GM12878 (cell line): ENCODE measurements around the gene FSTL4. TPM values are rescaled to one million over a fixed set of nuclear protein-coding genes. Genes with fewer than 3 reads are reported as not detected.

ENCODE experiments used
- ATAC-seq: fragments of 200-7000 bp; cut with Tn5 transposase; 3 replicates; pipeline ENCODE4 v1.9.1; 2020; ENCODE audit warnings: mild to moderate bottlenecking, moderate library complexity
- BruUV-seq: library from RNA; stranded (reverse); fragments of 400-500 nt; replicated peaks from 2 replicates; lab custom pipeline; 2021; lab: Mats Ljungman, UMichigan
- CTCF ChIA-PET: fragments of 300-600 bp; sonication (Branson Sonifier 250); formaldehyde crosslinking; extraction: SDS; loops from one replicate; lab custom pipeline; 2021; ENCODE audit warnings: inconsistent platforms; lab: Yijun Ruan, JAX
- POLR2A ChIA-PET: fragments of 350-600 bp; formaldehyde crosslinking; extraction: SDS; loops from one replicate; lab custom pipeline; 2021; ENCODE audit warnings: inconsistent platforms; lab: Charles Lee
- RAD21 ChIA-PET: fragments of 300-600 bp; sonication (Branson Sonifier 250); formaldehyde crosslinking; loops from one replicate; lab custom pipeline; 2023; ENCODE audit warnings: antibody characterized with exemption; ENCODE audit not compliant: unreplicated experiment; lab: Charles Lee
- SMC1A ChIA-PET: fragments of 300-600 bp; sonication (Branson Sonifier 250); formaldehyde crosslinking; loops from one replicate; lab custom pipeline; 2023; ENCODE audit not compliant: unreplicated experiment, uncharacterized antibody; lab: Charles Lee
- DNase-seq: peaks from one replicate; pipeline ENCODE4 v3.0.0-alpha.2; 2011; ENCODE audit warnings: low read depth, low spot score
- FAIRE-seq: peaks from 3 replicates; lab custom pipeline; 2011; peaks lifted over from hg19 to GRCh38; lab: Jason Lieb, UNC
- H2AFZ ChIP-seq: 2 replicates; pipeline ENCODE4 v1.6.0; 2011; ENCODE audit warnings: low read depth, low read length, control low read depth; ENCODE audit not compliant: control insufficient read depth
- H3K27ac ChIP-seq: 2 replicates; pipeline ENCODE4 v1.5.1; 2011; ENCODE audit warnings: control low read depth; ENCODE audit not compliant: control insufficient read depth, insufficient read depth
- H3K27me3 ChIP-seq, 2 experiments: replicated peaks in 1 of 2; 2 replicates each; pipeline versions ENCODE4 v1.6.0 to v1.6.1; 2011; ENCODE audit warnings: low read length in 1 of 2; ENCODE audit not compliant: control insufficient read depth in 2 of 2, insufficient read depth in 2 of 2
- H3K36me3 ChIP-seq, 2 experiments: 2 replicates each; pipeline ENCODE4 v1.5.1; 2011; ENCODE audit warnings: low read length in 1 of 2; ENCODE audit not compliant: control insufficient read depth in 2 of 2, insufficient read depth in 2 of 2
- H3K4me1 ChIP-seq: 2 replicates; pipeline ENCODE4 v1.6.1; 2011; ENCODE audit warnings: mild to moderate bottlenecking, low read length, moderate library complexity, mixed read lengths; ENCODE audit not compliant: control insufficient read depth, insufficient read depth
- H3K4me2 ChIP-seq: 2 replicates; pipeline ENCODE4 v1.6.0; 2011; ENCODE audit warnings: control low read depth; ENCODE audit not compliant: control insufficient read depth, insufficient read depth
- H3K4me3 ChIP-seq: fragments of 200-600 bp; sonication (generic); 2 replicates; pipeline ENCODE4 v1.5.1; 2016
- H3K79me2 ChIP-seq: 2 replicates; pipeline ENCODE4 v1.6.0; 2011; ENCODE audit warnings: low read length; ENCODE audit not compliant: control insufficient read depth, insufficient read depth
- H3K9ac ChIP-seq: 2 replicates; pipeline ENCODE4 v1.8.0; 2011; ENCODE audit warnings: low read length, control low read depth, mixed read lengths; ENCODE audit not compliant: control insufficient read depth, insufficient read depth
- H3K9me3 ChIP-seq: replicated peaks from 3 replicates; pipeline ENCODE4 v1.5.1; 2011; ENCODE audit warnings: mild to moderate bottlenecking, low read length; ENCODE audit not compliant: control insufficient read depth, insufficient read depth
- H4K20me1 ChIP-seq: 2 replicates; pipeline ENCODE4 v1.6.0; 2011; ENCODE audit not compliant: control insufficient read depth, insufficient read depth
- BACH1 ChIP-seq: fragments of 450-650 bp; IDR thresholded peaks from 2 replicates; pipeline ENCODE4 v1.6.1; 2017; ENCODE audit warnings: mild to moderate bottlenecking, borderline replicate concordance
- BHLHE40 ChIP-seq, 2 experiments: fragments of 450-650 bp in 1 of 2; IDR thresholded peaks; 2 replicates each; pipeline ENCODE4 v1.6.1; 2011 to 2017; ENCODE audit warnings: low read depth in 2 of 2, borderline replicate concordance in 1 of 2, improper control_type of control experiment in 1 of 2, low read length in 1 of 2, mild to moderate bottlenecking in 1 of 2
- CHD4 ChIP-seq: fragments of 200-600 bp; sonication (generic); IDR thresholded peaks from 2 replicates; pipeline ENCODE4 v1.6.1; 2016; ENCODE audit warnings: mild to moderate bottlenecking
- CTCF ChIP-seq, 3 experiments: IDR thresholded peaks in 2 of 3; conservative IDR thresholded peaks in 1 of 3; 2 replicates each; pipeline ENCODE4 v1.5.1; 2011; ENCODE audit warnings: low read depth in 3 of 3, low read length in 3 of 3, mild to moderate bottlenecking in 3 of 3, control low read depth in 2 of 3, moderate library complexity in 2 of 3, inconsistent platforms in 1 of 3, mixed read lengths in 1 of 3; ENCODE audit not compliant: control insufficient read depth in 2 of 3, insufficient read depth in 1 of 3; ENCODE audit errors: extremely low read depth in 1 of 3
- DPF2 ChIP-seq: fragments of 450-650 bp; IDR thresholded peaks from 2 replicates; pipeline ENCODE4 v1.6.1; 2017; ENCODE audit warnings: mild to moderate bottlenecking
- FOXK2 ChIP-seq: fragments of 450-650 bp; IDR thresholded peaks from 2 replicates; pipeline ENCODE4 v1.6.1; 2017; ENCODE audit warnings: mild to moderate bottlenecking, moderate library complexity
- HDAC2 ChIP-seq: fragments of 200-600 bp; sonication (generic); IDR thresholded peaks from 2 replicates; pipeline ENCODE4 v1.6.1; 2017
- JUNB ChIP-seq: IDR thresholded peaks from 2 replicates; pipeline ENCODE4 v1.6.1; 2016; ENCODE audit warnings: antibody characterized with exemption, mild to moderate bottlenecking
- NFIC ChIP-seq: IDR thresholded peaks from 2 replicates; pipeline ENCODE4 v1.6.1; 2012; ENCODE audit warnings: low read depth, mild to moderate bottlenecking, inconsistent platforms, low read length, moderate library complexity
- SIX5 ChIP-seq: IDR thresholded peaks from 2 replicates; pipeline ENCODE4 v1.6.1; 2011; ENCODE audit warnings: mild to moderate bottlenecking, low read depth, low read length, moderate library complexity; ENCODE audit not compliant: severe bottlenecking
- SMC3 ChIP-seq: IDR thresholded peaks from 2 replicates; pipeline ENCODE4 v1.6.1; 2011; ENCODE audit warnings: low read length, improper control_type of control experiment, borderline replicate concordance
- TCF7 ChIP-seq: IDR thresholded peaks from 2 replicates; pipeline ENCODE4 v1.6.1; 2014; ENCODE audit warnings: antibody characterized with exemption, borderline replicate concordance
- YY1 ChIP-seq: IDR thresholded peaks from 2 replicates; pipeline ENCODE4 v1.6.1; 2011; ENCODE audit warnings: low read depth, mild to moderate bottlenecking, low read length
- ZZZ3 ChIP-seq: IDR thresholded peaks from 2 replicates; pipeline ENCODE4 v1.6.1; 2011; ENCODE audit warnings: low read depth; ENCODE audit not compliant: control insufficient read depth, insufficient read length
- WGBS: methylation state at CpG from one replicate; pipeline ENCODE4 v1.1.6; 2016; ENCODE audit warnings: low lambda C conversion rate; ENCODE audit not compliant: insufficient replicate concordance, insufficient coverage; ENCODE audit errors: missing lambda C conversion rate; 5-methylcytosine and 5-hydroxymethylcytosine counted together
- in situ Hi-C: fragments of 300-500 bp; cut with MboI; formaldehyde crosslinking; loops from 9 replicates; pipeline ENCODE4 v1.14.3; 2018; ENCODE audit warnings: mixed read lengths
- intact Hi-C: fragments of 100-400 bp; cut with micrococcal nuclease; formaldehyde crosslinking; loops from one replicate; pipeline ENCODE4 v1.14.2; 2022; ENCODE audit not compliant: unreplicated experiment
- polyA plus RNA-seq, 11 experiments: library from polyadenylated mRNA; depleted of rRNA in 4 of 11; unstranded in 6 of 11; stranded (reverse) in 5 of 11; fragments of >200 nt; fragmentation: Nextera tagmentation in 4 of 11; fragmentation: Illumina TruSeq in 1 of 11; extraction: Ambion mirVana in 4 of 11; extraction: Trizol in 1 of 11; gene quantifications; 1 replicate in 1 of 11; 2 replicates in 10 of 11; pipeline versions ENCODE4 v1.2.1 to v1.2.3, GENCODE V29; 2011 to 2016; ENCODE audit warnings: inconsistent platforms in 2 of 11, missing spikeins in 2 of 11, low read depth in 1 of 11
- total RNA-seq, 4 experiments: library from RNA; depleted of rRNA in 3 of 4; stranded (reverse); fragments of >200 nt in 3 of 4; fragmentation: Illumina TruSeq in 1 of 4; extraction: Trizol in 1 of 4; gene quantifications; 2 replicates each; pipeline versions ENCODE4 v1.2.1 to v1.2.3, GENCODE V29; 2013 to 2021
- TF ChIP-seq, protein P1 (sequence below): fragments of 450-650 bp; IDR thresholded peaks from 2 replicates; pipeline ENCODE4 v1.6.1; 2016; ENCODE audit warnings: mild to moderate bottlenecking
- TF ChIP-seq, protein P2 (sequence below): IDR thresholded peaks from 2 replicates; pipeline ENCODE4 v1.6.1; 2012; ENCODE audit warnings: mild to moderate bottlenecking, low read depth, low read length

Gene FSTL4
- total and polyA plus RNA-seq, 10 of the 15 experiments (the other 5 are each of a cell fraction or from before 2014, with no cell fraction given), result 0.01 to 0.79 (median 0.21) TPM; not detected in 6

GRCh38 chr5:133610489-133611356, 1.6 kb downstream of the FSTL4 start:
- no peaks in the 10 kb centered on the region for H3K79me2 ChIP-seq
- peak overlapping the region; percentile 25; the same call in 1 of the 2 replicates for H3K4me2 ChIP-seq
- BruUV-seq, result no TSS peak
- H3K4me1 ChIP-seq, result no peaks in the 10 kb centered on the region; the same call in 1 of the 2 replicates
- ChIA-PET RAD21 (no interaction called here), SMC1A (interaction anchor here (1.0 kb wide), 1 partner anchor 9 kb away, joined by 3 read pairs; no protein-coding TSS in a partner anchor), CTCF (interaction anchor here (1.0 kb wide), 1 partner anchor 11 kb away, joined by 3 read pairs; no protein-coding TSS in a partner anchor), POLR2A (no interaction called here)
- H3K9me3 ChIP-seq, result no peaks in the 10 kb centered on the region
- H3K27ac ChIP-seq, result no peak overlapping the region
- H3K27me3 ChIP-seq, result peaks cover 12 to 26% of the 10 kb centered on the region in 2 experiments
- WGBS, result 12% methylated on average over 52 of the region's 57 CpGs
- H3K9ac ChIP-seq, result no peak overlapping the region
- DNase-seq (no peak), FAIRE-seq (no peak), ATAC-seq (peak; percentile 86)
- H3K36me3 ChIP-seq, result no peaks in the 10 kb centered on the region
- intact Hi-C loops, result no loop called here
- no peaks in the 10 kb centered on the region for H4K20me1 ChIP-seq
- H2AFZ ChIP-seq, result no peak overlapping the region
- in situ Hi-C loops, result no loop called here
- H3K4me3 ChIP-seq, result no peak overlapping the region
- TF ChIP-seq SMC3 (0 out of 2 replicates have a peak, but pooled peaks have one; percentile 12), BHLHE40 (IDR thresholded peaks at IDR 0.05; ENCODE audit: borderline replicate concordance in 1 of 2, low read depth in 2 of 2, low read length in 1 of 2) (no peak), NFIC (no peak), CTCF (IDR thresholded peaks at IDR 0.05 in 2 of 3, conservative IDR thresholded peaks at IDR 0.05 in 1 of 3; ENCODE audit: control insufficient read depth in 2 of 3, extremely low read depth in 1 of 3, insufficient read depth in 1 of 3, low read depth in 3 of 3, low read length in 3 of 3) (peak; percentile 29 to 36 (median 32); a peak in 4 of 6 replicates), TCF7 (no peak), ZZZ3 (no peak), BACH1 (no peak), SIX5 (no peak), DPF2 (no peak), CHD4 (no peak), HDAC2 (no peak), JUNB (no peak), YY1 (0 out of 2 replicates have a peak, but pooled peaks have one; percentile 28), FOXK2 (no peak)
- TF ChIP-seq, protein P1, sequence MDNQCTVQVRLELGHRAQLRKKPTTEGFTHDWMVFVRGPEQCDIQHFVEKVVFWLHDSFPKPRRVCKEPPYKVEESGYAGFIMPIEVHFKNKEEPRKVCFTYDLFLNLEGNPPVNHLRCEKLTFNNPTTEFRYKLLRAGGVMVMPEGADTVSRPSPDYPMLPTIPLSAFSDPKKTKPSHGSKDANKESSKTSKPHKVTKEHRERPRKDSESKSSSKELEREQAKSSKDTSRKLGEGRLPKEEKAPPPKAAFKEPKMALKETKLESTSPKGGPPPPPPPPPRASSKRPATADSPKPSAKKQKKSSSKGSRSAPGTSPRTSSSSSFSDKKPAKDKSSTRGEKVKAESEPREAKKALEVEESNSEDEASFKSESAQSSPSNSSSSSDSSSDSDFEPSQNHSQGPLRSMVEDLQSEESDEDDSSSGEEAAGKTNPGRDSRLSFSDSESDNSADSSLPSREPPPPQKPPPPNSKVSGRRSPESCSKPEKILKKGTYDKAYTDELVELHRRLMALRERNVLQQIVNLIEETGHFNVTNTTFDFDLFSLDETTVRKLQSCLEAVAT, result no peak
- TF ChIP-seq, protein P2, sequence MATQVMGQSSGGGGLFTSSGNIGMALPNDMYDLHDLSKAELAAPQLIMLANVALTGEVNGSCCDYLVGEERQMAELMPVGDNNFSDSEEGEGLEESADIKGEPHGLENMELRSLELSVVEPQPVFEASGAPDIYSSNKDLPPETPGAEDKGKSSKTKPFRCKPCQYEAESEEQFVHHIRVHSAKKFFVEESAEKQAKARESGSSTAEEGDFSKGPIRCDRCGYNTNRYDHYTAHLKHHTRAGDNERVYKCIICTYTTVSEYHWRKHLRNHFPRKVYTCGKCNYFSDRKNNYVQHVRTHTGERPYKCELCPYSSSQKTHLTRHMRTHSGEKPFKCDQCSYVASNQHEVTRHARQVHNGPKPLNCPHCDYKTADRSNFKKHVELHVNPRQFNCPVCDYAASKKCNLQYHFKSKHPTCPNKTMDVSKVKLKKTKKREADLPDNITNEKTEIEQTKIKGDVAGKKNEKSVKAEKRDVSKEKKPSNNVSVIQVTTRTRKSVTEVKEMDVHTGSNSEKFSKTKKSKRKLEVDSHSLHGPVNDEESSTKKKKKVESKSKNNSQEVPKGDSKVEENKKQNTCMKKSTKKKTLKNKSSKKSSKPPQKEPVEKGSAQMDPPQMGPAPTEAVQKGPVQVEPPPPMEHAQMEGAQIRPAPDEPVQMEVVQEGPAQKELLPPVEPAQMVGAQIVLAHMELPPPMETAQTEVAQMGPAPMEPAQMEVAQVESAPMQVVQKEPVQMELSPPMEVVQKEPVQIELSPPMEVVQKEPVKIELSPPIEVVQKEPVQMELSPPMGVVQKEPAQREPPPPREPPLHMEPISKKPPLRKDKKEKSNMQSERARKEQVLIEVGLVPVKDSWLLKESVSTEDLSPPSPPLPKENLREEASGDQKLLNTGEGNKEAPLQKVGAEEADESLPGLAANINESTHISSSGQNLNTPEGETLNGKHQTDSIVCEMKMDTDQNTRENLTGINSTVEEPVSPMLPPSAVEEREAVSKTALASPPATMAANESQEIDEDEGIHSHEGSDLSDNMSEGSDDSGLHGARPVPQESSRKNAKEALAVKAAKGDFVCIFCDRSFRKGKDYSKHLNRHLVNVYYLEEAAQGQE, result peak; percentile 80
